Upper lobe of left lung (tissue), 4 donors: ENCODE results near the gene MAML1.

Source experiments
- CTCF ChIP-seq, 6 experiments: fragments of 450-650 bp in 4 of 6; fragments of 200-600 bp in 2 of 6; sonication (generic) in 2 of 6; IDR thresholded peaks; one replicate each; pipeline ENCODE4 v1.5.1; 2016 to 2019; ENCODE audit warnings: antibody characterized with exemption in 6 of 6
- EP300 ChIP-seq, 4 donors: sonication (generic); formaldehyde crosslinking; IDR thresholded peaks; one replicate each; pipeline ENCODE4 v1.5.1; 2017; ENCODE audit warnings: antibody characterized with exemption in 4 of 4, control low read depth in 2 of 4
- POLR2A ChIP-seq, 4 donors: fragments of 450-650 bp; IDR thresholded peaks; one replicate each; pipeline ENCODE4 v1.5.1; 2016 to 2017; ENCODE audit warnings: antibody characterized with exemption in 4 of 4, mild to moderate bottlenecking in 2 of 4
- POLR2AphosphoS5 ChIP-seq, 2 donors: sonication (generic); formaldehyde crosslinking; IDR thresholded peaks; one replicate each; pipeline ENCODE4 v1.5.1; 2017; ENCODE audit warnings: antibody characterized with exemption in 2 of 2

- TF ChIP-seq POLR2A (IDR thresholded peaks at IDR 0.05) (peak in 3 of 4 donors; percentile 43 to 71 (median 51)), POLR2AphosphoS5 (IDR thresholded peaks at IDR 0.05) (peak; percentile 18 to 59), CTCF (IDR thresholded peaks at IDR 0.05) (peak in 1 of 6 experiments; percentile 31), EP300 (IDR thresholded peaks at IDR 0.05) (no peak)
Measured at GRCh38 chr5:179806250-179807048, 73.8 kb downstream of the MAML1 start, which contains the start of gene MGAT4B.
